Epithelial cell of prostate (primary cell): ENCODE results near the gene PHKG1.
"Not testable (repeated sequence)": the region's sequence is repeated elsewhere in the genome, so short reads cannot be mapped to it uniquely, and the experiment has no call there.

ENCODE experiments used
- DNase-seq: peaks from one replicate; pipeline ENCODE4 v3.0.0-alpha.2; 2011; ENCODE audit warnings: low read depth, low spot score
- H3K27ac ChIP-seq: fragments of 450-650 bp; 2 replicates; pipeline ENCODE4 v1.5.1; 2017; ENCODE audit warnings: mild to moderate bottlenecking

Gene PHKG1

GRCh38 chr7:56047446-56048116 lies 45.2 kb downstream of the PHKG1 start:
- H3K27ac ChIP-seq = peak overlapping the region; percentile 78
- DNase-seq = not testable (repeated sequence)

- DNase-seq = peak; percentile 34
- H3K27ac ChIP-seq = peak overlapping the region; percentile 78
These were observed 45.9 kb downstream of the PHKG1 start for GRCh38 chr7:56046721-56047445.

- H3K27ac ChIP-seq, DNase-seq: not testable (repeated sequence)
These were observed 47.0 kb downstream of the PHKG1 start for GRCh38 chr7:56045758-56046157.

- no peak for DNase-seq
- no peak overlapping the region for H3K27ac ChIP-seq
These were observed 52.0 kb downstream of the PHKG1 start for GRCh38 chr7:56040730-56041129.

GRCh38 chr7:56033671-56034432 lies 58.9 kb downstream of the PHKG1 start:
- peak overlapping the region; percentile 60 for H3K27ac ChIP-seq

GRCh38 chr7:56032578-56032977 lies 60.2 kb downstream of the PHKG1 start:
- not testable (repeated sequence) for H3K27ac ChIP-seq, DNase-seq

More at GRCh38 chr7:56033671-56034432, 58.9 kb downstream of the PHKG1 start:
- no peak for DNase-seq

GRCh38 chr7:56031556-56031955 lies 61.2 kb downstream of the PHKG1 start:
- not testable (repeated sequence) for H3K27ac ChIP-seq, DNase-seq

- DNase-seq = no peak
- H3K27ac ChIP-seq = no peak overlapping the region
These were observed 62.4 kb downstream of the PHKG1 start for GRCh38 chr7:56030340-56030739.
